ENCODE data around the gene MROH8.

The MROH8 gene

DNA sequence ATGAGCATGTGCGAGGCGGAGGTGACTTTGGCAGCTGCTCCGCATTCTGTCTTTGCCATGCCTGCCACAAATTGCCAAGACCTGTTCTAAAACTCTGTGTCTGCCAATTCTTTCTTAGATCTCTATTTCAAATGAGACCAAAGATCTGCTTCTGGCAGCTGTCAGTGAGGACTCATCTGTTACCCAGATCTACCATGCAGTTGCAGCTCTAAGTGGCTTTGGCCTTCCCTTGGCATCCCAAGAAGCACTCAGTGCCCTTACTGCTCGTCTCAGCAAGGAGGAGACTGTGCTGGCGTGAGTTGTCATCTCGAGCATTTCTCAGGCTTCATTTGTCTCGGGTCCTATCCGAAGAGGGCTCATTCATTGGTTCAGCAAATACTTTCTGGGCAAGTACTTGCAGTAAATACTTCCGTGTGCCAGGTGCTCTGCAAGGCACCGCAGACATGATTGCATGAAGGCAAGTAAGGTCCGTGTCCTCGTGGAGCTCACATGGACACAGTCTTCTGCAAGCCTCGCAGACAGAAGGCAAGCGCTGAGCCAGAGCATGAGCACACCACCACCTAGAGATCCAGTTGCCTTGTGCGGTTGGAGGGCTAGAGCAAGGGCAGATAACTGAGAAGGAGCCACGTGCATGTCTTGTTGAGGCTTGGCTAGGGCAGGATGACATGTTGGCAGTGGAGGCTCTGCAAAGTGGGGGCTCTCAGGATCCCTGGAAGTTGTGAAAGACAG is 19.7 kb upstream of the MROH8 start:
- no peak for DNase-seq (ENCODE audit: low read depth in 3 of 3)

DNA sequence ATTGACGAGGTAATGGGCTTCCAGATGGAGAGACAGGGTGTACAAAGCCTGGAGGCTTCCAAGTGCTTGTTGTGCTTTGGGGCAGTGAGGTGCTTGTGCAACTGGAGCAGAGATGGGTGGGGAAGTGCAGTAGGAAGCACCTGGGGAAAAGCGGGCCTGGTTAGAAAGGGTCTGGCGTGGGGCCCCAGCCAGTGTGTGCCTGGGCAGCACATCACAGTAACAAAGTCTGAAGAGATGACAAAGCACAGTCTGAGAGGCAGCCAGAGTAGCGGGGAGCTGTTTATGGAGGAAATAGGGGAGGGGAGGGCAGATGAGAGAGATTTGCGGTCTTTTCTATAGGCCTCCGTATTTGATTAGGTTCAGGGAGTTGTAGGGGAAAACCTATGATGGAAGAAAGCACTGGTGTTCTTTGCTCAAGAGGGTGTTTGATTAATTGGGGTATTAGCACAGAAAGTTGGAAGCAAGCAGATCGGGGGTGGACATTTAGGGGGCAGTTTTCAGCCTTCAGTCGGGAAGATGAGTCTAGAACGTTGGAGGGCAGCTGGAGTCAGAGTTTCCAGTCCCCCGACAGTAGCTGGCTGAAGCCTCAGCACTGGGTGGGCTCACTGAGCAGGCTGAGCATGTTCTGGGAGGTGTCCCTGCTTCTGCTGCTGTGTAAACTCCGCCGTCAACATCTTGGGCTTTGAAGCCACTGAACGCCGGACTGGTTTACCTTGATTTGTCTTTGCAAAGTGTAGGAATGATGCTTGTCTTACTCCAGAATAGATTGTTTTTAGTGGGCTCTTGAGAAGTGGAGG is 15.5 kb upstream of the MROH8 start:
- DNase-seq (ENCODE audit: low read depth in 3 of 3): no peak

DNA sequence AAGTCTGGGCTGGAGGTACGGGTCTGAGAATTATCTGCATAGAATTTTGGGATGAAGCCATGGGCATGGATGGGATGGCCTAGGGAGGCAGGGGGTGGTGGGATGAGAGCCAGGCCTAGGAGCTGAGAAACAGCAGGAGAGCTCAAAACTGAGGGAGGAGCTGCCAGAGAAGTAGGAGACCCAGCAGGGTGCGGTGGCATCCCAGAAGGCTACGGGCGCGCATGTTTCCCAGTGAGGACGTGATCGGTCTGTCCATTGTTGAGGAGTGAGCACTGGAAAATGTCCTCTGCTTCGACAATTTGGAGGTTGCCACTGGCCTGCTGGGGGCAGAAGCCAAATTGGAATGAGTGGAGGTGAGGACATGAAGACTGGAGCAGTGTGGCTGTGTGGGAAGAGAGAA is 14.5 kb upstream of the MROH8 start:
- DNase-seq (ENCODE audit: low read depth in 3 of 3): no peak

DNA sequence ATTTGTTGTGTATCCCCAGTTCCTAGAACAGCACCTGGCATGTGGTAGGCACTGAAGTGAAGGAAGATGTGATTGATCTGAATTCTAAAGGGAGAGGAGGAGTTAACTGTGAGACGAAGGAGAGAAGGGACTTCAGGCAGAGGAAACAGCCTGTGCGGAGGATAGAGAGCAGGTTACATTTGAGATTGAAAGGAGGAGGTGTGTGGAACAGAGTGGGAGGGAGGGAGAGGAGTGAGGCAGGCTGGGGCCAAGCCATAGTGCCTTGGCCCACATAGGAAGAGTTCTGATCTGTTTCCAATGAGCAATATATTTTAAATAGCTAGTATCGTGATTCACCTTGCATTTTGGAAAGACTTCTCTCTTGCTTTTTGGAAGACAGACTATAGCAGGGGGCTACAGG is 13.9 kb upstream of the MROH8 start:
- no peak for DNase-seq (ENCODE audit: low read depth in 3 of 3)

DNA sequence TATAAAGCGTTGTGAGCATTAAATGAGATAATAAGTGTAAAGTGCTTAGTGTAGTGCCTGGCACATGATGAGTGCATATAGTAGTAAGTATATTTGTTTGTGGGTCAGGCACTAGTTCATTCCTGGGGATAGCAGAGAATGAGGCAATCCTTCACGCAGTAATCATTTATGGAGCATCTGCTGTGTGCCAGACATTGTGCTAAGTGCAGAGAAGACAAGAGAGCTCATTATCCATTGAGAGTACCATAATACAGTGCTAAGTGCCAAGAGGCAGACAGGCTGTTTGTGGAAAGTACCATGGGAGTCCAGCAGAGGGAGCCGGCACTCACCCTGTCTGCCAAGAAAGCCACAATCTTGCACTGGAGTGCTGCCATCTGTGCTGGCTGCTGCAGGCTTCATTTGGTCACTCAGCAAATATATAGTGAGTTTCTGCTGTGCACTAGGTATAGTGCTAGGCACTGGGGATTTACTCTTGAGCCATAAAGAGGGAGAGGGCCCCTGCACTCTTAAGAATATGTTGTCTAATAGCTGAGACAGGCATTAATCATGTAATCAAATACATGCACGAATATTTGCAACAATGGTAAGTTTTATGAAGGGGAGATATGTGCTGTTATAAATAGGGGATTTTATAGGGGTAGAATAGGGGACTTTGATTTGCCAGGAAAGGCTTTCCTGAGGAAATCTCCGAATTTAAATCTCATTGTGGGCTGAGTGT is 12.9 kb upstream of the MROH8 start:
- DNase-seq (ENCODE audit: low read depth in 3 of 3): peak in 2 of 3 donors; percentile 44 to 57

DNA sequence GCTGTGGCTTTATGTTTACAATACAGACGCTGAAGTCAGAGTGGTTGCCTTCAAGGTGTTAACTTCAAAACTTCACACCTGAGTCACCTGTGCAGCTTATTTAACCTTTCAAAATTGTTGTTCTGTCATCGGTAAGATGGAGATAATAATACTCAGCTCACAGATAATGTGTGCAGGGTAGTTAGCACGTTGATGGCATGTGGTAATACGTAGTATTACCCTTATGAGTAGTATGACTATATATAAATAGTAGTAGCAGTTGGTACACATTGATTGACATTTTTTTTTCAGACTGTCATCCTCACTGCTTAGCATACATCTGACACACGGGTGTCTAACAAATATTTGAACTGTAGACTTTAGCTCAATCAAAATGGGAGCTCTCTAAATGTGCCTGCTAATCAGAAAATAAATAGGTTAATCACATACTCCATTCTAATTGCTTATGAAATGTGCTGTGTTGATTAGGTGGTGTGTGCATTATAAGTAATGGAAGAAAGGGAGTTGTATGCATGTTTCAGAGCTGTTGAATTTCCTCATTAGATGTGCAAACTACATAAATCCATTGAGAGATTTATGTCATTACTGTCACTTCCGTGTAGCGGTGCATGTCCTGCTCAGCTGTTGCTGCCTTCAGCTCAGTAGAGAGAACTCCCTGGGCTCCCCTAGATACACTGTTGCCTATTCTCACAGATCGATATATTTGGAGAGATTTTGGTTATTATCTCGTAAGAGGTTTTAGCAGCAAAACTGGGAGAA is 11.2 kb upstream of the MROH8 start:
- no peak for DNase-seq (ENCODE audit: low read depth in 3 of 3)

DNA sequence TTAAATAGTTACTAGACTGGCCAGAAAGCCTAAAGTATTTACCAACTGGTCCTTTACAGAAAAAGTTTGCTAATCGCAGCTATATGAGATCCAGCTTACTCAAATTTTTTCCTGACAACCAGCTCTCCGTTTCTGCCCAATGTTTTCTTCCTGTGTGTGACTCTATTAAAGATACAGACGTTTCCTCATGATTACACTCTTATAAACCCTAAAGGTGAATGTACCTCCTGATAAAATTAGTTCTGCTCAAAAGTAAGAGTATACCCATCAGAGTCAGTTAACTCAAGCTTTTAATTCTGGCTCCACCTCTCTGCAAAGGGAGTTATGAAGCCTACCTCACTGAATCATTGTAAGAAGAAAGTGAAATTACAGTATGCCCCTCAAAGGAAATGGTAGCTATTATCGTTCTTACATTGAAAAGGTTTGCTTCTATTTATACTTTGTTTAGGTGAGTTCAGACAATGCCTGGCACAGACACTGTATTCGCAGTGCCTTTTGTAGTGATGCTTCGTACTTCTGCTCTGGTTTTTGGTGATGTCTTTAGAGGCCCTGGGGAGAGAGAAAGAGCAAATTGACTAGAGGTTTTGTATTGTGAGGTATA is 10.2 kb upstream of the MROH8 start:
- DNase-seq (ENCODE audit: low read depth in 3 of 3): no peak

DNA sequence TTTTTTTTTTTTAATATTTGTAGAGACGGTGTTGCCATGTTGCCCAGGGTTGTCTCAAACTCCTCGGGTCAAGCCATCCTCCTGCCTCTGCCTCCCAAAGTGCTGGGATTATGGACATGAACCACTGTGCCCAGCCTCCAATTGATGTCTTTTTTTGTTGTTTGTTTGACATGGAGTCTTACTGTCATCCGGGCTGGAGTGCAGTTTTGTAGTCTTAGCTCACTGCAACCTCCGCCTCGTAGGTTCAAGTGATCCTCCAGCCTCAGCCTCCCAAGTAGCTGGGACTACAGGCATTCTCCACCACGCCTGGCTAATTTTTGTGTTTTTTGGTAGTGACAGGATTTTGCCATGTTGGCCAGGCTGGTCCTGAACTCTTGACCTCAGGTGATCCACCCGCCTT is 9.4 kb upstream of the MROH8 start:
- no peak for DNase-seq (ENCODE audit: low read depth in 3 of 3)

DNA sequence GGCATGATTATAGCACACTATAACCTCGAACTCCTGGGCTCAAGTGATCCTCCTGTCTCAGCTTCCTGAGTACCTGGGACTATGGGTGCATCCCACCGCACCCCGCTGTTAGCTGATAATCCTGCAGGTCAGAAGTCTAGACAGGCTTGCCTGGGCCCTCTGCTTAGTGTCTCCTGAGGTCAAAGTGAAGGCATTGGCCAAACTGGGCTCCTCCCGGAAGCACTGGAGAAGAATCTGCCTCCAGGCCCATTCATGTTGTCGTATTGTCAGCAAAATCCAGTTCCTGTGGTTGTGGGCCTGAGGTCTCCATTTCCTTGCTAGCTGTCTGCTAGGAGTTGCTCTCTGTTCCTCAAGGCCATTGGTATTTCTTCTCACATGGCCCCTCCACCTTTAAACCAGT is 6.3 kb upstream of the MROH8 start:
- no peak for DNase-seq (ENCODE audit: low read depth in 3 of 3)

DNA sequence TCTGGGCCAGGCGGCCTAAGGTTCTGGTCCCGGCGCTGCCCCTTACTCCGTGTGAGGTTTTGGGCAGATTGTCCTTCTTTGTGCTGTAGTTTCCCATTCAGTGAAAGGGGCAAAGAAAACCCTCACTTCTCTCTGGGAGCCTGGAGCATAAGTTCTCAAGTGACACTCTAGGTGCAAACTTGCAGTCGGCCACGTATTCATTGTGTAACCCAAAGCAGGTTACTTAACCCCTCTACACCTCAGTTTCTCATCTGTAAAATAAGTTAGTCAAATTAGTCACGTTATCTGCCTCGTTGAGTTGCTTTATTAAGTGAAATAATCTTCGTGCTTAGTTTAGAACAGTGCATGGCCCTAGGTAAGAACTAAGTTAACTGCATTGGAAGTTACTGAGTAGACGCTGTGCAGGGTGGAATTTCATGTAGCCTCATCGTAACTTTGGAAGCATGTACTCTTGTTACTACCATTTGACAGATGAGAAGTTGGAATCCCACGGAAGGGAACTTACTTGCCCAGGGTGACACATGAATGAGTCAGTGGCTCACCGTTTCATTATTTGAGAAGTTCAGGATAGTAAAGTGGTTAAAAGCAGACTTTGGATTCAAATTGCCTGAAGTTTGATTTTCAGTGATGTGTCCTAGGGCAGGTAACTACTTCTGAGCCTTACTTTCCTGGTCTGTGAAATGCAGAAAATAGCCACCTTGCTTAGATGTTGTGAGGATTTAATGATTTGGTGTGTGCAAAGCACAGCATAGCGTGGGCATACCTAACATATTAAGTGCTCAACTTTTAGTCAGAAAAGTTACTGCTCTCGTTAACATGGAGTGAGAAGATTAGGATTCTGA is 556 bp upstream of the MROH8 start:
- peak in 1 of 3 donors; percentile 8 for DNase-seq (ENCODE audit: low read depth in 3 of 3)

DNA sequence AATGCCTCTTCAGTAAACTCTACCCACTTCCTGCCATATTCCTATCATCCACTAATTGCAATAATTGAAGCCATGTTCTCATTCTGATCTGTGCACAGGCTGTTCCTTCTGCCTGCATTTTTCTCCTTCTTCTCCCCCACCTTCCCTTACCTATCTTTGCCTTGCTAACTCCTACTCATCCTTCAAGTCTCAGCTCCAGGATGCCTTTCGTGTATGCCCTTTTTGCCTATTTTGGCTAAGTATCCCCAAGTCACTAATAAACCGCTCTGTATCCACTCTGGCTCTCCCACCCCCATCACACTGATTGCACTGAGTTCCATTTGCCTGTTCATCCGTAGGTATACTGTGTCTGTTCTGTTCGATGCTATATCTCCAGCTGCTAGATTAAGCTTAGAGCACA is 6.5 kb downstream of the MROH8 start:
- no peak for DNase-seq (ENCODE audit: low read depth in 3 of 3)

DNA sequence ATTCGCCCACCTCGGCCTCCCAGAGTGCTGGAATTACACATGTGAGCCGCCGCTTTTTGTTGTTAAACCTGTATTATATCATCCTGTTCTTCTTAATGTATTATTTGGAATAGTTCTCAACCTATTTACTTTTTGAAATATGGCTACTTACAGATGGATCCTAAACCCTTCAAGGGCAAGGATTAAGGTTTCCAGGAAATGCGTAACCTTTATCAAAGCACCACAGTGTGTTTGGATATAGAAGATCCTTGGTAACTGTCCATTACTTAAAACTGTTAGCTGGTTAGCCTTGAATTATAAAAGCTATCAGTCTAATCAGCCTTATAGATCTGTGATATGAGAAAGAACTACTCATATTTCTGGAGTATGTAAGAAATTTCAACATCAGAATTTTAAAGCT is 12.5 kb downstream of the MROH8 start:
- no peak for DNase-seq (ENCODE audit: low read depth in 3 of 3)

DNA sequence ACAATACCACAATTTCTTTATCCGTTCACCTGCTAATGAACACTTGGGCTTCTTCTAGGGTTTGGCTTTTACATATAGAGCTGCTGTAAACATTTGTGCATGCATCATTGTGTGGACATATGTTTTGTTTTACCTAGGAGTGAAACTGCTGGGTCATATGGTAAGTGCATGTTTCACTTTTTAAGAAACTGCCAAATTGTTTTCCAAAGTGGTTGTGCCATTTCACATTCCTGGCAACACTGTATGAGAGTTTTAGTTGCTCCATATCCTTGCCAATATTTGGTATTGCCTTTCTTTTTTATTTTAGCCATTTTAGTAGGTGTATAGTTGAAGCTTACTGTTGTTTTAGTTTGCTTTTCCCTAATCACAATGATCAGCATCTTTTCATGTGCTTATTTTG is 14.3 kb downstream of the MROH8 start:
- no peak for DNase-seq (ENCODE audit: low read depth in 3 of 3)

DNA sequence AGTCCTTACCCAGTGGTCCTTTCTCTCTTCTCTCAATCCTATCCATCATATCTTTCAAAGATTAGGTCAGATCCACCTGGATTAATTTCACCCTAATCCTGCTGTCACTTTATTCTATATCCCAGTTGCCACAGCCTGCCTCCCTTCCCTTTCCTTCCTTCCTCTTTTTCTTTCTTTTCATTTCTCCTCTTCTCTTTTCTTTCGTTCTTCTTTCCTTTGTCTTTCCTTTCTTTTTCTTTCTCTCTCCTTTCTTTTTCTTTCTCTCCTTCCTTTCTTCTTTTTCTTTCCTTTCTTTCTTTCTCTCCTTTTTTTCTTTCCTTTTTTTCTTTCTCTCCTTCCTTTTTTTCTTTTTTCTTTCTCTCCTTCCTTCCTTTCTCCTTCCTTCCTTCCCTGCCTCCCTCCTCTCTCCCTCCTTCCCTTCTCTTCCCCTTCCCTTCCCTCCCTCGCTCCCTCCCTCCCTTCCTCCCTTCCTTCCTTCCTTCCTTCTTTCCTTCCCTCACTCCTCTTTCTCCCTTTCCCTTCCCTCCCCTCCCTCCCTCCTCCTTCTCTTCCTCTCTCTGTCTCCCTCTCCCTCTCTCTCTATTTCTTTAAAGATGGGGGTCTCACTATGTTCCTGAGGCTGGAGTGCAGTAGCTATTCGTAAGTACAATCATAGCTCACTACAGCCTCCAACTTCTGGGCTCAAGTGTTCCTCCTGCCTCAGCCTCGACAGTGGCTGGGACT is 15.4 kb downstream of the MROH8 start:
- DNase-seq (ENCODE audit: low read depth in 3 of 3): no peak

DNA sequence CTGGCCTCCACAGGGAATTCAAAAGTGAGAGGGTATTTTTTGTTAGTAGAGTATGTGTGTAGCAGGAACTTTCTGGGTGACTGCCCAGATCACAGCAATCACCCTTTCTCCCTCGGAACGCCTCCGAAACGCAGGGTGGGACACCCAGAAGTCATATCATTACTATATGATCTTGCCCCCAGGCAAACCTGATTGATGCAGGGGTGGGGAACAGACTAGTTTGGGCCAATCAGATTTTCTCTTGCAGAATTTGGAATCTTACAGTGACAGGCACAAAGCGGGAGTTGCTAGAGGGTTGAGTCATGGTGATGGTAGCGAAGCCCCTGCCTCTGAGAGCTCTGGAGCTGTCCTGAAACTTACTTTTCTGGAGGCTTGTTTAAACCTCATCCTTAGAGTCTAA is 16.7 kb downstream of the MROH8 start:
- no peak for DNase-seq (ENCODE audit: low read depth in 3 of 3)

DNA sequence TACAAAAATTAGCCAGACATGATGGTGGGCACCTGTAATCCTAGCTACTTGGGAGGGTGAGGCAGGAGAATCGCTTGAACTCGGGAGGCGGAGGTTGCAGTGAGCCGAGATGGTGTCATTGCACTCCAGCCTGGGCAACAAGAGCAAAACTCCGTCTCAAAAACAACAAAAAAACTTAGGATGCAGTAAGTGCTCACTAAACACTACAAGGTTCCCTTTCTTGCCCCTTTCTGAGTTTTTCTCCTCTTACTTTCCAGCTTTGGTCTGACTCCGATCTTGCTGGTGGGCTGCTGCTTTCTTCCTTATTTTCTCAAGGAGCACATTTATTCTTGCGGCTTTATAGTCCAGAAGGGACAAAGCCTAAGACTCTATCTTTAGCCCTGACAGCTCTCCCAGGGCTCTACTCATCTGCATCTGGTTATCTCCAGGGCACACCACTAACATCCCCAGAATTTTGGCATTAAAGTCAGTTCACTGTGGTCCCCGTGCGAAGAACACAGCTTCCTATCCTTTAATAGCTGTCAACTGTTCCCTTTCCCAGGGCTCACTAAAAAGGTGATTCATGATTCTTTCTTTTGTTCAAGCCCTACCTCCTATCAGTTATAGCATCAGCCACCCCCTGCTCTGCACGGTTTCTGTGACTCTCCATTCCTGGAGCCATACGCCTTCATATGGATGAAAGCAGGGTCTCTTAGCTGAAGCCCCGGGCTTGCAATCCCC is 17.4 kb downstream of the MROH8 start:
- no peak for DNase-seq (ENCODE audit: low read depth in 3 of 3)

DNA sequence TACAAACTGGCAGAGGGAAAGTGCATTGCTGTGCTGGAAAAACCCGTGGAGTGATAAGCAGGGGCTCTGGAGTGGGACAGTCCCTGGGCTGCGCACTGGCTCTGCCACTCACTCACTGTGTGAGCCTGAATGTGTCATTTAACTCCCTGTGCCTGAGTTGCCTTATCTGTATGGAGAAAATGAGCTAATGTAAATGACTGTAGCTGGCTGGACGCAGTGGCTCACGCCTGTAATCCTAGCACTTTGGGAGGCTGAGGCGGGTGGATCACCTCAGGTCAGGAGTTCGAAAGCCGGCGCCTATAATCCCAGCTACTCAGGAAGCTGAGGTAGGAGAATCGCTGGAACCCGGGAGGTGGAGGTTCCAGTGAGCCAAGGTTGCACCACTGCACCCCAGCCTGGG is 18.7 kb downstream of the MROH8 start:
- DNase-seq (ENCODE audit: low read depth in 3 of 3): no peak

DNA sequence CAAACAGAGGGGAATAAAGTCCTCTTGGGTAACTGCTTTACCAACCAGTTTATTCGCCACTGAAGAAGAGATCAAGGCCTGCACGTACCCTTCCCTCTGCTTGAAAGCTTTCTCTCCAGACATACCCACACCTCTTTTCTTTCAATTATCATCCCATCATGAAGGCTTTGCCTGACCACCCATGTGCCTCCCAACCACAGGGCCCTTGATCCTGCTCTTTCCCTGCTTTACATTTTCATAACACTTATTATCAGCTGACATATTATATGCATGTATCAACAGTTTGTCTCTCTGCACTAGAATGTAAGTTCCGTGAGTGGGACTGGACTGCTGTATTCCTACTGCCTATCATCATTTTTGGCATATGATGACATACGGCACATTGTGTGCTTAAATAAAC is 21.1 kb downstream of the MROH8 start:
- no peak for DNase-seq (ENCODE audit: low read depth in 3 of 3)

DNA sequence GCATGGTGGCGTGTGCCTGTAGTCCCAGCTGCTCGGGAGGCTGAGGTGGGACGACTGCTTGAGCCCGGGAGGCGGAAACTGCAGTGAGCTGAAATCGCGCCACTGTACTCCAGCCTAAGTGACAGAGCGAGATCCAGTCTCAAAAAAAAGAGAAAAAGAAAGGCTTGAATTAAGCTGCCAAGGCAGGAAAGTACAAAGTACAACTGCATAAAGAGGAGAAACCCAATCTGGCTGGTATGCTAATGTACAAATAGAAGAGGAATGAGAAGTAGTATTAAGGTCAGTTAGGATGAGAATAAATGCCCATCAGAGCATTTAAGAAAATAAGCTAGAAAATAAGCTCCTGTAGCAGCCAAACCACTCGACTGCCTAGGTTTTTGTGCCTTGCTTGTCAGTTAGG is 23.4 kb downstream of the MROH8 start:
- DNase-seq (ENCODE audit: low read depth in 3 of 3): no peak
